HEK293T (cell line): ENCODE measurements around the gene SOD3.

Experiments used
- FOXA1 ChIP-seq: fragments of 450-650 bp; IDR thresholded peaks from 2 replicates; pipeline ENCODE4 v1.6.1; 2016; ENCODE audit warnings: mild to moderate bottlenecking
- SUZ12 ChIP-seq: fragments of 450-650 bp; IDR thresholded peaks from 2 replicates; pipeline ENCODE4 v1.6.1; 2016; ENCODE audit warnings: mild to moderate bottlenecking

DNA sequence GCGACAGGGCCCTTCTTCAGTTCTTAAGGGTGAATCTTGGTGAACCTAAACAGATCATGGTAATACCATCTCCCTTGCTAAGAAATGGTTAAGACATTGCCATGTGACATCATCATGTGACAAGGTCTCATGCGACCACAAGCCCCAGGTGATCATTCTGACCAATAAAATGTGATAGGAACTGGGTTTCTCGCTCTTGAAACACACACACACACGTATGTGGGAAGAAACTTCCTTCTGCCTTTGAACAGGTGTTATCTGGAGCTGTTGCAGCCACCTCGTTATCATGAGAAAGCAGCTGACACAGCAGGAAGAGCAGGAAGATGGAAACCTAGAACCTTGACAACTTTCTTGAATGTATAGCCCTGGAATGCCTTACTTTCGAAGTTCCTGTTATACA lies 10.2 kb downstream of the SOD3 start:
- TF ChIP-seq FOXA1 (no peak), SUZ12 (no peak)
